Vagina (tissue), 2 donors: ENCODE results near the gene ABCA7. TPM values are rescaled to one million over a fixed set of nuclear protein-coding genes. Genes with fewer than 3 reads are reported as not detected.
A peak's percentile ranks its signal among the peaks of the same experiment; 100 is the strongest.

Source experiments
- DNase-seq, 2 donors: peaks; one replicate each; pipeline ENCODE4 v3.0.0-alpha.2; 2017; ENCODE audit errors: extremely low spot score in 2 of 2
- H3K27ac ChIP-seq: fragments of 200-600 bp; sonication (generic); one replicate; pipeline ENCODE4 v1.5.1; 2019
- H3K27me3 ChIP-seq: fragments of 200-600 bp; sonication (generic); one replicate; pipeline ENCODE4 v1.5.1; 2019
- H3K36me3 ChIP-seq, 2 donors: fragments of 200-600 bp; sonication (generic); one replicate each; pipeline ENCODE4 v1.5.1; 2017 to 2019
- H3K4me1 ChIP-seq: fragments of 200-600 bp; sonication (generic); one replicate; pipeline ENCODE4 v1.5.1; 2019
- H3K4me3 ChIP-seq, 2 donors: fragments of 200-600 bp; sonication (generic); 1 replicate in 1 of 2; 2 replicates in 1 of 2; pipeline ENCODE4 v1.5.1; 2016 to 2019
- H3K9me3 ChIP-seq: fragments of 200-600 bp; sonication (generic); one replicate; pipeline ENCODE4 v1.5.1; 2019
- CTCF ChIP-seq, 3 experiments: fragments of 450-650 bp in 2 of 3; fragments of 200-600 bp in 1 of 3; sonication (generic) in 1 of 3; IDR thresholded peaks; one replicate each; pipeline ENCODE4 v1.5.1; 2017 to 2019; ENCODE audit warnings: antibody characterized with exemption in 3 of 3, mild to moderate bottlenecking in 2 of 3, moderate library complexity in 2 of 3
- POLR2A ChIP-seq, 2 donors: fragments of 450-650 bp; IDR thresholded peaks; one replicate each; pipeline ENCODE4 v1.6.1; 2017; ENCODE audit warnings: antibody characterized with exemption in 2 of 2, mild to moderate bottlenecking in 2 of 2, moderate library complexity in 2 of 2
- POLR2AphosphoS5 ChIP-seq, 2 donors: sonication (generic); formaldehyde crosslinking; IDR thresholded peaks; one replicate each; pipeline ENCODE4 v1.9.0; 2017; ENCODE audit warnings: antibody characterized with exemption in 2 of 2, mild to moderate bottlenecking in 2 of 2, low read depth in 1 of 2; ENCODE audit not compliant: insufficient read depth in 1 of 2
- intact Hi-C: fragments of 100-400 bp; cut with DNase I; formaldehyde crosslinking; loops from one replicate; pipeline ENCODE4 v1.15.1; 2023
- total RNA-seq: library from RNA; depleted of rRNA; stranded (reverse); fragments of >200 nt; gene quantifications from one replicate; pipeline ENCODE4 v1.2.3, GENCODE V29; 2016

ABCA7 gene
- total RNA-seq, 1 donor from 2014 or later: 29.5 TPM

GRCh38 chr19:1070931-1071791, 31.3 kb downstream of the ABCA7 start:
- DNase-seq: no peak
- no peaks in the 10 kb centered on the region for H3K9me3 ChIP-seq
- H3K36me3 ChIP-seq: no peaks in the 10 kb centered on the region
- H3K4me1 ChIP-seq: peaks cover 48% of the 10 kb centered on the region
- TF ChIP-seq POLR2A (IDR thresholded peaks at IDR 0.05) (no peak), POLR2AphosphoS5 (IDR thresholded peaks at IDR 0.05; ENCODE audit: insufficient read depth in 1 of 2, low read depth in 1 of 2) (no peak), CTCF (IDR thresholded peaks at IDR 0.05) (no peak)
- intact Hi-C loops: no loop called here
- no peak overlapping the region for H3K27ac ChIP-seq
- H3K27me3 ChIP-seq: no peaks in the 10 kb centered on the region
- peak overlapping the region in 1 of 2 donors; percentile 33 for H3K4me3 ChIP-seq

DNA sequence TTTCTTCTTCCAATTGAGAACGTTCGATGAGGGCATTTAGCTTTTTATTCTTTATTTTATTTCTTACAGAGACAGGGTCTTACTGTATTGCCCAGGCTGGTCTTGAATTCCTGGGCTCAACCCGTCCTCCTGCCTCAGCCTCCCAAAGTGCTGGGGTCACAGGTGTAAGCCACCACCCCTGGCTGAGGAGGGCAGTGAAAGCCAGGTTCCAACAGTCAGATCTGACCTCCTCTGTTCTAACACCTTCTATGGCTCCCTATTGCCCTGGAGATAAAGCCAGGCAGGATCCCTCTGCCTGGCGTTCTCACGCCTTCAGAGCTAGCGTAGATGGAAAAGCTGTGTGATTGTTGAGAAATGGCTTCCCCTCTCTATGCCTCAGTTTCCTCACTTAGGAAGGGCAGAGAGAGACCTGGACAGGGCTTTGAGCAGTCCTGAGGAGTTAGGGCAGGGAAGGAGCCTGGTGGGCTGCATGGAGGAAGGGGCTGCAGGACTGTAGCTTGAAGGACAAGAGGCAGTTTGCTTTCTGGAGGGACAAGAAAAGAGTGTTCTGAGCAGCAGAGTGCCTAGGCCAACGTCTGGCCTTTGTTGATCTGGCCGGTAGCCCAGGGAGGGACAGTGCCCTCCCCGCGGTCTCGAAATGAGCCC, 32.6 kb downstream of the ABCA7 start:
- H3K27ac ChIP-seq: no peak overlapping the region
- H3K36me3 ChIP-seq: no peaks in the 10 kb centered on the region
- peaks cover 39% of the 10 kb centered on the region for H3K4me1 ChIP-seq
- no peaks in the 10 kb centered on the region for H3K9me3 ChIP-seq
- intact Hi-C loops: no loop called here
- H3K4me3 ChIP-seq: no peak overlapping the region
- TF ChIP-seq POLR2A (IDR thresholded peaks at IDR 0.05) (no peak), POLR2AphosphoS5 (IDR thresholded peaks at IDR 0.05; ENCODE audit: insufficient read depth in 1 of 2, low read depth in 1 of 2) (no peak), CTCF (IDR thresholded peaks at IDR 0.05) (no peak)
- no peaks in the 10 kb centered on the region for H3K27me3 ChIP-seq
- no peak for DNase-seq

DNA sequence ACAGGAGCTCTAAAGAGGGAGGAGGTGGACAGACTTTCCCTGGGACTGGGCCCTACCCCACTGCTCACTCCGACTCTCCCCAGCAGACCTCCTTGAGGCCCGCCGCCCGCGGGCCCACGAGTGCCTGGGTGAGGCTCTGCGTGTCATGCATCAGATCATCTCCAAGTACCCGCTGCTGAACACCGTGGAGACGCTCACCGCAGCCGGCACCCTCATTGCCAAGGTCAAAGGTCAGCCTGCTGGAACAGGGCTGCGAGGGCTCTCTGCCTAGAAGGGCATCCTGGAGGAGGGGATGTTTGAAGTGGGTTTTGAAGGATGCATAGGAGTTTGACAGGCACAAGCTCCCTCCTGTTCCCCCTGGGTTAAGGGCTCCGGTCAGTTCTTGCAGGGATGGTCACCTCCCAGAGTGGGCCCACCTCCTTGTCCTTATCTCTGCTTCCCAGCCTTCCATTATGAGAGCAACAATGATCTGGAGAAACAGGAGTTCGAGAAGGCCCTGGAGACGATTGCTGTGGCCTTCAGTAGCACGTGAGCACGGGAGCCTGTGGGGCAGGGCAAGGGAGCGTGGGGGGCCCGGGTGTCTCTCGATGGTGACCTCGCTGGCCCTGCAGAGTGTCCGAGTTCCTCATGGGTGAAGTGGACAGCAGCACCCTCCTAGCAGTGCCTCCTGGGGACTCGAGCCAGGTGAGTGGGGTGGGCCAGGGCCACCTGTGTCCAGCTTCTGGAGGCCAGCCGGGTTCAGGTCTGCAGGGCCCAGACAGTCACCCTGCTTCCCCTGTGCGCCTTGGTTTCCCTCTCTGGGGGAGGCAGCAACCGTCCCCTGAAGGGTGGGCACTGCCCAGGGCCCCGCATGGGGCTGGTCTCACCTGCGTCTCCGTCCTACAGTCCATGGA, 33.4 kb downstream of the ABCA7 start:
- no peaks in the 10 kb centered on the region for H3K27me3 ChIP-seq
- H3K36me3 ChIP-seq: no peaks in the 10 kb centered on the region
- peaks cover 36% of the 10 kb centered on the region for H3K4me1 ChIP-seq
- intact Hi-C loops: no loop called here
- H3K4me3 ChIP-seq: no peak overlapping the region
- no peak for TF ChIP-seq CTCF (IDR thresholded peaks at IDR 0.05)
- no peak for TF ChIP-seq POLR2A (IDR thresholded peaks at IDR 0.05)
- no peak for TF ChIP-seq POLR2AphosphoS5 (IDR thresholded peaks at IDR 0.05; ENCODE audit: insufficient read depth in 1 of 2, low read depth in 1 of 2)
- no peak overlapping the region for H3K27ac ChIP-seq
- no peak for DNase-seq
- no peaks in the 10 kb centered on the region for H3K9me3 ChIP-seq

DNA sequence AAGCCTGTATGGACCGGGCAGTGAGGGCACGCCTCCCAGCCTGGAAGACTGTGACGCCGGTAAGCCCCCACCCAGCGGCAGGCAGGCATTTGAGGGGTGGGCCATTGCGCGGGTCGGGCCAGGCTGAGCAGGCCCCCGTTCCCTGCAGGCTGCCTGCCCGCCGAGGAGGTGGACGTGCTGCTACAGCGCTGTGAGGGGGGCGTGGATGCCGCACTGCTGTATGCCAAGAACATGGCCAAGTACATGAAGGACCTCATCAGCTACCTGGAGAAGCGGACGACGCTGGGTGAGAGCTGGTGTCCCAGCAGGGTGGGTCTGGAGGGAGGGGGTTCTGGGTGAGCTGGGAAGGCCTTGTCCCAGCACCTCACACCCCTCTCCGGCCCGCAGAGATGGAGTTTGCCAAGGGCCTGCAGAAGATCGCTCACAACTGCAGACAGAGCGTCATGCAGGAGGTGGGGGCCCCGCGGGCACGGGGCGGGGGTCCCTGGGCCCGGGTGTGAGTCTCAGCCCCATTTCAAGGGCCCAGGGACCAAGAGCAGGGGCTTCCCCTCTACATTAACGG, 34.1 kb downstream of the ABCA7 start:
- H3K36me3 ChIP-seq: no peaks in the 10 kb centered on the region
- no peak for DNase-seq
- H3K27ac ChIP-seq: no peak overlapping the region
- intact Hi-C loops: no loop called here
- no peaks in the 10 kb centered on the region for H3K27me3 ChIP-seq
- H3K4me3 ChIP-seq: no peak overlapping the region
- peaks cover 36% of the 10 kb centered on the region for H3K4me1 ChIP-seq
- H3K9me3 ChIP-seq: no peaks in the 10 kb centered on the region
- no peak for TF ChIP-seq CTCF (IDR thresholded peaks at IDR 0.05)
- no peak for TF ChIP-seq POLR2AphosphoS5 (IDR thresholded peaks at IDR 0.05; ENCODE audit: insufficient read depth in 1 of 2, low read depth in 1 of 2)
- no peak for TF ChIP-seq POLR2A (IDR thresholded peaks at IDR 0.05)
